ENCODE measurements around the gene NMNAT2.

The NMNAT2 gene

DNA sequence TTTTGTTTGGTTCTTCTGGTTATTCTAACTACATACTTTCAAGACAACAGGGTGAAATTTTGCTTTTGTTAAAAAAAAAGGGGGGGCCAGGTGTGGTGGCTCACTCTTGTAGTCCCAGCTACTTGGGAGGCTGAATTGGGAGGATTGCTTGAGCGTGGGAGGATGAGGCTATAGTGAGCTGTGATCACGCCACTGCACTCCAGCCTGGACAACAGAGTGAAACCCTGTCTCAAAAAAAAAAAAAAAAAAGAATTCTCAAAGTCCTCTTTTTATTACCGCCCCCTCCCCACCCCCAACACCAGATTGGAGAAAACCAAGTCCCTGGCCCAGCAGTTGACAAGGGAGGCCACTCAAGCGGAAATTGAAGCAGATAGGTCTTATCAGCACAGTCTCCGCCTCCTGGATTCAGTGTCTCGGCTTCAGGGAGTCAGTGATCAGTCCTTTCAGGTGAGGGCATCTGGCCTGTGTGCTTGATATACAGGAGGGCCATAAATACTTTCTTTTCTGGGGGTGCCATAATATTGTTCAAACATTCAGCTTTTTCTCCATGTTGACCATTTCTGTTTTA, 181.9 kb downstream of the NMNAT2 start:
- TF ChIP-seq GLIS3 (CRISPR knock-in tag; IDR thresholded peaks at IDR 0.05): no peak
- no peak for TF ChIP-seq ZC3H10 (CRISPR knock-in tag; IDR thresholded peaks at IDR 0.05)
- TF ChIP-seq ZNF8 (CRISPR knock-in tag; IDR thresholded peaks at IDR 0.05): no peak
- no peak for TF ChIP-seq ESRRG (CRISPR knock-in tag; IDR thresholded peaks at IDR 0.05)
- TF ChIP-seq, protein P1, sequence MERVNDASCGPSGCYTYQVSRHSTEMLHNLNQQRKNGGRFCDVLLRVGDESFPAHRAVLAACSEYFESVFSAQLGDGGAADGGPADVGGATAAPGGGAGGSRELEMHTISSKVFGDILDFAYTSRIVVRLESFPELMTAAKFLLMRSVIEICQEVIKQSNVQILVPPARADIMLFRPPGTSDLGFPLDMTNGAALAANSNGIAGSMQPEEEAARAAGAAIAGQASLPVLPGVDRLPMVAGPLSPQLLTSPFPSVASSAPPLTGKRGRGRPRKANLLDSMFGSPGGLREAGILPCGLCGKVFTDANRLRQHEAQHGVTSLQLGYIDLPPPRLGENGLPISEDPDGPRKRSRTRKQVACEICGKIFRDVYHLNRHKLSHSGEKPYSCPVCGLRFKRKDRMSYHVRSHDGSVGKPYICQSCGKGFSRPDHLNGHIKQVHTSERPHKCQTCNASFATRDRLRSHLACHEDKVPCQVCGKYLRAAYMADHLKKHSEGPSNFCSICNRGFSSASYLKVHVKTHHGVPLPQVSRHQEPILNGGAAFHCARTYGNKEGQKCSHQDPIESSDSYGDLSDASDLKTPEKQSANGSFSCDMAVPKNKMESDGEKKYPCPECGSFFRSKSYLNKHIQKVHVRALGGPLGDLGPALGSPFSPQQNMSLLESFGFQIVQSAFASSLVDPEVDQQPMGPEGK (CRISPR knock-in tag; IDR thresholded peaks at IDR 0.05; ENCODE audit: borderline replicate concordance): no peak
- no peak for TF ChIP-seq ARNTL (CRISPR knock-in tag; IDR thresholded peaks at IDR 0.05; ENCODE audit: borderline replicate concordance, low read depth)
- TF ChIP-seq TCF4 (CRISPR knock-in tag; IDR thresholded peaks at IDR 0.05; ENCODE audit: borderline replicate concordance): no peak
- TF ChIP-seq CSDC2 (CRISPR knock-in tag; IDR thresholded peaks at IDR 0.05): no peak
- TF ChIP-seq PPARA (CRISPR knock-in tag; IDR thresholded peaks at IDR 0.05; ENCODE audit: borderline replicate concordance): no peak
- TF ChIP-seq, protein P2, sequence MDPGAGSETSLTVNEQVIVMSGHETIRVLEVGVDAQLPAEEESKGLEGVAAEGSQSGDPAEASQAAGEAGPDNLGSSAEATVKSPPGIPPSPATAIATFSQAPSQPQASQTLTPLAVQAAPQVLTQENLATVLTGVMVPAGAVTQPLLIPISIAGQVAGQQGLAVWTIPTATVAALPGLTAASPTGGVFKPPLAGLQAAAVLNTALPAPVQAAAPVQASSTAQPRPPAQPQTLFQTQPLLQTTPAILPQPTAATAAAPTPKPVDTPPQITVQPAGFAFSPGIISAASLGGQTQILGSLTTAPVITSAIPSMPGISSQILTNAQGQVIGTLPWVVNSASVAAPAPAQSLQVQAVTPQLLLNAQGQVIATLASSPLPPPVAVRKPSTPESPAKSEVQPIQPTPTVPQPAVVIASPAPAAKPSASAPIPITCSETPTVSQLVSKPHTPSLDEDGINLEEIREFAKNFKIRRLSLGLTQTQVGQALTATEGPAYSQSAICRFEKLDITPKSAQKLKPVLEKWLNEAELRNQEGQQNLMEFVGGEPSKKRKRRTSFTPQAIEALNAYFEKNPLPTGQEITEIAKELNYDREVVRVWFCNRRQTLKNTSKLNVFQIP (CRISPR knock-in tag; IDR thresholded peaks at IDR 0.05; ENCODE audit: borderline replicate concordance, low read depth): no peak
- no peak for TF ChIP-seq TOX (CRISPR knock-in tag; IDR thresholded peaks at IDR 0.05; ENCODE audit: borderline replicate concordance)
- TF ChIP-seq RARB (CRISPR knock-in tag; IDR thresholded peaks at IDR 0.05): no peak
- TF ChIP-seq, protein P3, sequence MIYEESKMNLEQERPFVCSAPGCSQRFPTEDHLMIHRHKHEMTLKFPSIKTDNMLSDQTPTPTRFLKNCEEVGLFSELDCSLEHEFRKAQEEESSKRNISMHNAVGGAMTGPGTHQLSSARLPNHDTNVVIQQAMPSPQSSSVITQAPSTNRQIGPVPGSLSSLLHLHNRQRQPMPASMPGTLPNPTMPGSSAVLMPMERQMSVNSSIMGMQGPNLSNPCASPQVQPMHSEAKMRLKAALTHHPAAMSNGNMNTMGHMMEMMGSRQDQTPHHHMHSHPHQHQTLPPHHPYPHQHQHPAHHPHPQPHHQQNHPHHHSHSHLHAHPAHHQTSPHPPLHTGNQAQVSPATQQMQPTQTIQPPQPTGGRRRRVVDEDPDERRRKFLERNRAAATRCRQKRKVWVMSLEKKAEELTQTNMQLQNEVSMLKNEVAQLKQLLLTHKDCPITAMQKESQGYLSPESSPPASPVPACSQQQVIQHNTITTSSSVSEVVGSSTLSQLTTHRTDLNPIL (CRISPR knock-in tag; IDR thresholded peaks at IDR 0.05; ENCODE audit: low read depth): no peak
- no peak for TF ChIP-seq SNAI2 (CRISPR knock-in tag; IDR thresholded peaks at IDR 0.05)
- no peak for TF ChIP-seq ZNF70 (CRISPR knock-in tag; IDR thresholded peaks at IDR 0.05)
- no peak for TF ChIP-seq ZFP3 (CRISPR knock-in tag; IDR thresholded peaks at IDR 0.05)
- TF ChIP-seq, protein P4, sequence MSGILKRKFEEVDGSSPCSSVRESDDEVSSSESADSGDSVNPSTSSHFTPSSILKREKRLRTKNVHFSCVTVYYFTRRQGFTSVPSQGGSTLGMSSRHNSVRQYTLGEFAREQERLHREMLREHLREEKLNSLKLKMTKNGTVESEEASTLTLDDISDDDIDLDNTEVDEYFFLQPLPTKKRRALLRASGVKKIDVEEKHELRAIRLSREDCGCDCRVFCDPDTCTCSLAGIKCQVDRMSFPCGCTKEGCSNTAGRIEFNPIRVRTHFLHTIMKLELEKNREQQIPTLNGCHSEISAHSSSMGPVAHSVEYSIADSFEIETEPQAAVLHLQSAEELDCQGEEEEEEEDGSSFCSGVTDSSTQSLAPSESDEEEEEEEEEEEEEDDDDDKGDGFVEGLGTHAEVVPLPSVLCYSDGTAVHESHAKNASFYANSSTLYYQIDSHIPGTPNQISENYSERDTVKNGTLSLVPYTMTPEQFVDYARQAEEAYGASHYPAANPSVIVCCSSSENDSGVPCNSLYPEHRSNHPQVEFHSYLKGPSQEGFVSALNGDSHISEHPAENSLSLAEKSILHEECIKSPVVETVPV (CRISPR knock-in tag; IDR thresholded peaks at IDR 0.05): no peak
- no peak for TF ChIP-seq ZFP30 (CRISPR knock-in tag; IDR thresholded peaks at IDR 0.05)

DNA sequence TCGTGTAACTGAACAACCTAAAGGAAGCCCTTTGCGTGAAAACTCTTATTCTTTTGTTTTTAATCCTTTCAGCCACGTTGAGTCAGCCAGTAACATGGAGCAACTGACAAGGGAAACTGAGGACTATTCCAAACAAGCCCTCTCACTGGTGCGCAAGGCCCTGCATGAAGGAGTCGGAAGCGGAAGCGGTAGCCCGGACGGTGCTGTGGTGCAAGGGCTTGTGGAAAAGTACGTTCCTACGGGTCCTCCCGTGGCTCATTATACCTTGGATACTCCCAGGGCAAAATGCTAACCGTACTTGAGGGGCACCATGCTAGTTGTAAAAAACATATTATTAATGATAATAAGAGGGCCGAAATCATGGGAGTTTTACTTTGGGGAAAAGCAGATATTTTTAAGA, 182.7 kb downstream of the NMNAT2 start:
- no peak for ATAC-seq
- TF ChIP-seq ISL1 (CRISPR knock-in tag; IDR thresholded peaks at IDR 0.05): no peak
- no peak for TF ChIP-seq ZFP3 (CRISPR knock-in tag; IDR thresholded peaks at IDR 0.05)
- TF ChIP-seq TOX (CRISPR knock-in tag; IDR thresholded peaks at IDR 0.05; ENCODE audit: borderline replicate concordance): no peak
- TF ChIP-seq, protein P3 (CRISPR knock-in tag; IDR thresholded peaks at IDR 0.05; ENCODE audit: low read depth): no peak
- no peak for TF ChIP-seq ZC3H10 (CRISPR knock-in tag; IDR thresholded peaks at IDR 0.05)
- TF ChIP-seq TCF4 (CRISPR knock-in tag; IDR thresholded peaks at IDR 0.05; ENCODE audit: borderline replicate concordance): no peak
- TF ChIP-seq, protein P2 (CRISPR knock-in tag; IDR thresholded peaks at IDR 0.05; ENCODE audit: borderline replicate concordance, low read depth): no peak
- TF ChIP-seq PPARA (CRISPR knock-in tag; IDR thresholded peaks at IDR 0.05; ENCODE audit: borderline replicate concordance): no peak
- no peak for TF ChIP-seq ZNF70 (CRISPR knock-in tag; IDR thresholded peaks at IDR 0.05)

More for the DNA sequence above, 181.9 kb downstream of the NMNAT2 start:
- no peak for ATAC-seq

All from SK-N-SH treated with all-trans-retinoic acid at 6 μM for 48 hours (cell line).